Peyer's patch (tissue), 4 donors: ENCODE results near the gene TYW1B. TPM values are rescaled to one million over a fixed set of nuclear protein-coding genes. Genes with fewer than 3 reads are reported as not detected.
A peak's percentile ranks its signal among the peaks of the same experiment; 100 is the strongest.
"Not testable (repeated sequence)": the region's sequence is repeated elsewhere in the genome, so short reads cannot be mapped to it uniquely, and the experiment has no call there.

Source experiments
- DNase-seq, 3 donors: peaks; one replicate each; pipeline ENCODE4 v3.0.0-alpha.2; 2017 to 2019
- H3K27ac ChIP-seq, 4 donors: fragments of 200-600 bp; sonication (generic); one replicate each; pipeline ENCODE4 v1.5.1; 2016 to 2019
- H3K27me3 ChIP-seq, 2 donors: fragments of 200-600 bp; sonication (generic); one replicate each; pipeline ENCODE4 v1.5.1; 2019
- H3K36me3 ChIP-seq, 3 donors: fragments of 200-600 bp; sonication (generic); one replicate each; pipeline ENCODE4 v1.5.1; 2016 to 2019
- H3K4me1 ChIP-seq, 4 donors: fragments of 200-600 bp; sonication (generic); one replicate each; pipeline ENCODE4 v1.5.1; 2016 to 2019
- H3K4me3 ChIP-seq, 4 donors: fragments of 200-600 bp; sonication (generic); 1 replicate in 3 of 4; 2 replicates in 1 of 4; pipeline ENCODE4 v1.5.1; 2016 to 2019; ENCODE audit warnings: mild to moderate bottlenecking in 1 of 4
- H3K9me3 ChIP-seq, 4 donors: fragments of 200-600 bp; sonication (generic); one replicate each; pipeline ENCODE4 v1.5.1; 2016 to 2019; ENCODE audit warnings: mild to moderate bottlenecking in 1 of 4
- CTCF ChIP-seq, 6 experiments: fragments of 450-650 bp in 4 of 6; fragments of 200-600 bp in 2 of 6; sonication (generic) in 1 of 6; IDR thresholded peaks; one replicate each; pipeline ENCODE4 v1.5.1; 2017 to 2019; ENCODE audit warnings: antibody characterized with exemption in 6 of 6, mild to moderate bottlenecking in 3 of 6, moderate library complexity in 1 of 6
- POLR2A ChIP-seq, 2 donors: fragments of 450-650 bp; IDR thresholded peaks; one replicate each; pipeline ENCODE4 v1.5.1; 2017; ENCODE audit warnings: antibody characterized with exemption in 2 of 2, mild to moderate bottlenecking in 2 of 2, moderate library complexity in 2 of 2
- total RNA-seq, 4 donors: library from RNA; depleted of rRNA; stranded (reverse); fragments of >200 nt; gene quantifications; one replicate each; pipeline ENCODE4 v1.1.0, GENCODE V29; 2016

TYW1B gene
- 10 to 100 TPM in 2 of 4 donors, 1 to 10 TPM in 2; 4.9 to 50.3 (median 9.7) TPM for total RNA-seq

- peak; percentile 97 to 99 (median 98) for DNase-seq
- Histone ChIP-seq H3K4me1 (peaks cover 0 to 22% (median 7%) of the 10 kb centered on the region in 4 donors), H3K27ac (peak within 1 kb of the TSS; percentile 67 to 98 (median 92)), H3K36me3 (peaks cover 0 to 19% (median 0%) of the 10 kb centered on the region in 3 donors), H3K4me3 (peak within 1 kb of the TSS; percentile 67 to 81 (median 72))
- peak in 3 of 6 experiments; percentile 19 to 28 (median 26) for TF ChIP-seq CTCF (IDR thresholded peaks at IDR 0.05)
- TF ChIP-seq POLR2A (IDR thresholded peaks at IDR 0.05): peak; percentile 79 to 93
- not testable (repeated sequence) for H3K27me3 ChIP-seq, H3K9me3 ChIP-seq
Observed at GRCh38 chr7:72827839-72828591, at the start of gene TYW1B. TSS of gene TYW1B (minus strand) at chr7:72828200. CDS start at chr7:72828075, 125 bp downstream.

GRCh38 chr7:72867591-72867990 is 39.6 kb upstream of the TYW1B start:
- not testable (repeated sequence) for H3K4me1 ChIP-seq, H3K4me3 ChIP-seq, H3K36me3 ChIP-seq, H3K27ac ChIP-seq, H3K27me3 ChIP-seq, DNase-seq, H3K9me3 ChIP-seq

- not testable (repeated sequence) for H3K4me1 ChIP-seq, H3K27me3 ChIP-seq, DNase-seq, H3K9me3 ChIP-seq, H3K27ac ChIP-seq, H3K36me3 ChIP-seq, H3K4me3 ChIP-seq
Observed at GRCh38 chr7:72858846-72859400, 30.9 kb upstream of the TYW1B start.

- not testable (repeated sequence) for DNase-seq, H3K4me1 ChIP-seq, H3K4me3 ChIP-seq
Observed at GRCh38 chr7:72857925-72858324, 29.9 kb upstream of the TYW1B start.

GRCh38 chr7:72855261-72855660 is 27.3 kb upstream of the TYW1B start:
- not testable (repeated sequence) for H3K27me3 ChIP-seq, H3K9me3 ChIP-seq, H3K4me3 ChIP-seq, H3K36me3 ChIP-seq, H3K27ac ChIP-seq, H3K4me1 ChIP-seq, DNase-seq

More at GRCh38 chr7:72857925-72858324, 29.9 kb upstream of the TYW1B start:
- not testable (repeated sequence) for H3K9me3 ChIP-seq, H3K27me3 ChIP-seq, H3K27ac ChIP-seq, H3K36me3 ChIP-seq

GRCh38 chr7:72852937-72853336 is 24.9 kb upstream of the TYW1B start:
- H3K4me1 ChIP-seq, H3K9me3 ChIP-seq, H3K27me3 ChIP-seq, H3K4me3 ChIP-seq, H3K27ac ChIP-seq, DNase-seq, H3K36me3 ChIP-seq: not testable (repeated sequence)

GRCh38 chr7:72850746-72851145 is 22.7 kb upstream of the TYW1B start:
- not testable (repeated sequence) for DNase-seq, H3K27ac ChIP-seq, H3K9me3 ChIP-seq, H3K4me1 ChIP-seq, H3K27me3 ChIP-seq, H3K36me3 ChIP-seq, H3K4me3 ChIP-seq

GRCh38 chr7:72844146-72844545 is 16.1 kb upstream of the TYW1B start:
- H3K9me3 ChIP-seq, DNase-seq, H3K4me3 ChIP-seq, H3K36me3 ChIP-seq, H3K27me3 ChIP-seq, H3K4me1 ChIP-seq, H3K27ac ChIP-seq: not testable (repeated sequence)

GRCh38 chr7:72843166-72843565 is 15.2 kb upstream of the TYW1B start:
- DNase-seq, H3K9me3 ChIP-seq, H3K4me1 ChIP-seq, H3K27ac ChIP-seq, H3K4me3 ChIP-seq, H3K27me3 ChIP-seq, H3K36me3 ChIP-seq: not testable (repeated sequence)

- not testable (repeated sequence) for H3K9me3 ChIP-seq
Observed at GRCh38 chr7:72840966-72841511, 13.0 kb upstream of the TYW1B start.

GRCh38 chr7:72838315-72838714 is 10.3 kb upstream of the TYW1B start:
- not testable (repeated sequence) for H3K4me1 ChIP-seq, H3K9me3 ChIP-seq, H3K27ac ChIP-seq, H3K4me3 ChIP-seq, H3K27me3 ChIP-seq, DNase-seq
- peaks cover 0 to 44% (median 0%) of the 10 kb centered on the region in 3 donors for H3K36me3 ChIP-seq

More at GRCh38 chr7:72840966-72841511, 13.0 kb upstream of the TYW1B start:
- not testable (repeated sequence) for H3K4me3 ChIP-seq, H3K4me1 ChIP-seq, DNase-seq, H3K27ac ChIP-seq, H3K27me3 ChIP-seq
- peaks cover 0 to 23% (median 0%) of the 10 kb centered on the region in 3 donors for H3K36me3 ChIP-seq

GRCh38 chr7:72837291-72837690 is 9.3 kb upstream of the TYW1B start:
- H3K4me1 ChIP-seq: not testable (repeated sequence)
- peaks cover 0 to 55% (median 0%) of the 10 kb centered on the region in 3 donors for H3K36me3 ChIP-seq

GRCh38 chr7:72830567-72830966 is 2.6 kb upstream of the TYW1B start:
- not testable (repeated sequence) for DNase-seq, H3K9me3 ChIP-seq, H3K27me3 ChIP-seq
- Histone ChIP-seq H3K4me1 (peaks cover 0 to 22% (median 7%) of the 10 kb centered on the region in 4 donors), H3K4me3 (peak overlapping the region; percentile 67 to 81 (median 72)), H3K27ac (peak overlapping the region; percentile 92 to 98 (median 97)), H3K36me3 (peaks cover 0 to 37% (median 0%) of the 10 kb centered on the region in 3 donors)

More at GRCh38 chr7:72837291-72837690, 9.3 kb upstream of the TYW1B start:
- not testable (repeated sequence) for H3K27me3 ChIP-seq, H3K27ac ChIP-seq, DNase-seq, H3K4me3 ChIP-seq, H3K9me3 ChIP-seq
